Peyer's patch (tissue), 4 donors: ENCODE measurements around the gene SERPINA10. TPM values are rescaled to one million over a fixed set of nuclear protein-coding genes. Genes with fewer than 3 reads are reported as not detected.
"Not testable (repeated sequence)": the region's sequence is repeated elsewhere in the genome, so short reads cannot be mapped to it uniquely, and the experiment has no call there.

Experiments used
- DNase-seq, 3 donors: peaks; one replicate each; pipeline ENCODE4 v3.0.0-alpha.2; 2017 to 2019
- H3K27ac ChIP-seq, 4 donors: fragments of 200-600 bp; sonication (generic); one replicate each; pipeline ENCODE4 v1.5.1; 2016 to 2019
- H3K27me3 ChIP-seq, 2 donors: fragments of 200-600 bp; sonication (generic); one replicate each; pipeline ENCODE4 v1.5.1; 2019
- H3K36me3 ChIP-seq, 3 donors: fragments of 200-600 bp; sonication (generic); one replicate each; pipeline ENCODE4 v1.5.1; 2016 to 2019
- H3K4me1 ChIP-seq, 4 donors: fragments of 200-600 bp; sonication (generic); one replicate each; pipeline ENCODE4 v1.5.1; 2016 to 2019
- H3K4me3 ChIP-seq, 4 donors: fragments of 200-600 bp; sonication (generic); 1 replicate in 3 of 4; 2 replicates in 1 of 4; pipeline ENCODE4 v1.5.1; 2016 to 2019; ENCODE audit warnings: mild to moderate bottlenecking in 1 of 4
- H3K9me3 ChIP-seq, 4 donors: fragments of 200-600 bp; sonication (generic); one replicate each; pipeline ENCODE4 v1.5.1; 2016 to 2019; ENCODE audit warnings: mild to moderate bottlenecking in 1 of 4
- POLR2A ChIP-seq, 2 donors: fragments of 450-650 bp; IDR thresholded peaks; one replicate each; pipeline ENCODE4 v1.5.1; 2017; ENCODE audit warnings: antibody characterized with exemption in 2 of 2, mild to moderate bottlenecking in 2 of 2, moderate library complexity in 2 of 2
- total RNA-seq, 4 donors: library from RNA; depleted of rRNA; stranded (reverse); fragments of >200 nt; gene quantifications; one replicate each; pipeline ENCODE4 v1.1.0, GENCODE V29; 2016
- TF ChIP-seq, protein P1 (sequence below), 6 experiments: fragments of 450-650 bp in 4 of 6; fragments of 200-600 bp in 2 of 6; sonication (generic) in 1 of 6; IDR thresholded peaks; one replicate each; pipeline ENCODE4 v1.5.1; 2017 to 2019; ENCODE audit warnings: antibody characterized with exemption in 6 of 6, mild to moderate bottlenecking in 3 of 6, moderate library complexity in 1 of 6

The SERPINA10 gene
- total RNA-seq, 4 donors from 2014 or later: not detected

DNA sequence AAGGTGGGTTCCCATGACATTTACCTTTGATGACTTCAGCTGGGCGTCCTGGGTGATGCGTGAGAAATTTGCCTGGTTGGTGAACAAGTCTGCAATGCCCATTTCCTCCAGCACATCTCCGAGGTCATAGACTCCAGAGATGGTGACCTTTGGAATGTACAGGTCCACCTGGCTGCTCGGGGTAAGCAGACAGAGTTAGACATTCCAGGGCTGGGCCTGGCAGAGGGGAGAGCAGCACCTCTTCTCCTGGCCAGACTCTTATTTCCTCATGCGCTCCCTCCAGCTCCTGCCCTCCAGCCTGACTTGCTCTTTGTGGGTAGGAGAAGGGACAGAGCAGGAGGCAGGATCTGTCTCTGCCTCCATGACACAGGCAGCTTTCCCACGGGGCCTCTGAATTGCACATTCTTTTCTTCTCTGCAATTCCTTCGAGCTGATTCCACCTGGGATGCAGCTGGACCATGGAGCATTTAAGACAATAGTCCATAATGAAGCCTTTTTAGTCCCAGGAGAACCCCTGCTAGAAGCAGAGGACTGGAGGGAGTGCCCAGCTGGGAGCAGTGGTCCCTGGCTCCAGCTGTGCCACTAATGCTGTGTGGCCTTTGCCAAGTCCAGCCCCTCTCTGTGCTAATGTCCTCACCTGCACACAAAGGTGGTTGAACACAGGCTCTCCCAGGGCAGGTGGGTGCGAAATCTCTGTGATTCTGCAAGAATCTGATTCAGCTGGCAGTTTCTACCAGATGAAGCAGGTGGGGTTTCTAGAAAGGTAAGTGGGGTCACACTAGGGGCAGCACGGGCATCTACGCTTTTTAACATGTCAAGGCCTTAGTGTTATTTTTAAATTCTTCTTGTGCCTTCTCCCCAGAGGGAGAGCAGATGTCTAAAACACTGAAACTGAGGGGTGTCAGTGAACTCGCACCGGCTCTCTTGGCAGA, 13.2 kb upstream of the SERPINA10 start:
- Histone ChIP-seq H3K9me3 (no peaks in the 10 kb centered on the region), H3K4me3 (no peak overlapping the region), H3K4me1 (no peaks in the 10 kb centered on the region), H3K36me3 (no peaks in the 10 kb centered on the region), H3K27me3 (no peaks in the 10 kb centered on the region), H3K27ac (no peak overlapping the region)
- no peak for DNase-seq
- no peak for TF ChIP-seq POLR2A (IDR thresholded peaks at IDR 0.05)
- TF ChIP-seq, protein P1, sequence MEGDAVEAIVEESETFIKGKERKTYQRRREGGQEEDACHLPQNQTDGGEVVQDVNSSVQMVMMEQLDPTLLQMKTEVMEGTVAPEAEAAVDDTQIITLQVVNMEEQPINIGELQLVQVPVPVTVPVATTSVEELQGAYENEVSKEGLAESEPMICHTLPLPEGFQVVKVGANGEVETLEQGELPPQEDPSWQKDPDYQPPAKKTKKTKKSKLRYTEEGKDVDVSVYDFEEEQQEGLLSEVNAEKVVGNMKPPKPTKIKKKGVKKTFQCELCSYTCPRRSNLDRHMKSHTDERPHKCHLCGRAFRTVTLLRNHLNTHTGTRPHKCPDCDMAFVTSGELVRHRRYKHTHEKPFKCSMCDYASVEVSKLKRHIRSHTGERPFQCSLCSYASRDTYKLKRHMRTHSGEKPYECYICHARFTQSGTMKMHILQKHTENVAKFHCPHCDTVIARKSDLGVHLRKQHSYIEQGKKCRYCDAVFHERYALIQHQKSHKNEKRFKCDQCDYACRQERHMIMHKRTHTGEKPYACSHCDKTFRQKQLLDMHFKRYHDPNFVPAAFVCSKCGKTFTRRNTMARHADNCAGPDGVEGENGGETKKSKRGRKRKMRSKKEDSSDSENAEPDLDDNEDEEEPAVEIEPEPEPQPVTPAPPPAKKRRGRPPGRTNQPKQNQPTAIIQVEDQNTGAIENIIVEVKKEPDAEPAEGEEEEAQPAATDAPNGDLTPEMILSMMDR (IDR thresholded peaks at IDR 0.05): no peak

DNA sequence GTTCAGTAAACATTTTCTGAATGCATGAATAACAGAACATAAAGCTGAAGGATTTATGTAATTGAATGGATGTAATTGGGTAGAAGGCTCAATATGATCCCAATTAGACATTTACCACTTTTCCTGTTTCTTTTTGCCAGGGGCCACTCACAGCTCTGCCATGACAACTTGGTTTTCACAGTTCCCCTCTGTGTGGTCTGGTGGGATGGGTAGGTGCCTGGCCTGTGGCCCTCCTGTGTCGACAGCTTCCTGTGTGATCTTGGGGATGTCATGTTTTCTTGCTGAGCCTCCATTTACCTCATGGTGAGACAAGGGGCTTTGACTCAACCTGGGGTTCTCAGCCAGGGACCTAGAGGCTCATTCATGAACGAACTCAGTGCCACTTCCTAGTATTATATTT, 12.6 kb upstream of the SERPINA10 start:
- Histone ChIP-seq H3K4me1 (no peaks in the 10 kb centered on the region), H3K27me3 (no peaks in the 10 kb centered on the region), H3K27ac (no peak overlapping the region), H3K36me3 (no peaks in the 10 kb centered on the region), H3K4me3 (no peak overlapping the region), H3K9me3 (no peaks in the 10 kb centered on the region)
- TF ChIP-seq POLR2A (IDR thresholded peaks at IDR 0.05): no peak
- TF ChIP-seq, protein P1 (IDR thresholded peaks at IDR 0.05): no peak
- DNase-seq: no peak

DNA sequence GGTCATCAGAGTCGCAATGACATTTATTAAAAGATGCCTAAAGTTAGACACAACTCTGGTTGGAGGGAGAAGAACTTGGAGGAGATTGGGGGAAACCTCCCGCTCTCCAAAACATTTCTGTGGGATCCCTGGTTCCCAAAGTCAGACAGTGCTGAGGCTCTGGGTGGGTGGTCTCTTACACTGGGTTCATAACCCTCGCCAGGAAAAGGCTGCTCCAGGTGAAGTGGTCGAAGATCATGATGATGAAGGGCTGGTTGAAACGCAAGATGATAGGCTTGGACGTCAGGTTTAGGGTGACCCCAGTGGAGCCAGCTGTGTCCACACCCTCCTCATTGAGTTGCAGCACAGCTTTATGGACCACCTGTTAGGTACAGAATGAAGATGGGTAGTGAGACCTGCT, 11.2 kb upstream of the SERPINA10 start:
- Histone ChIP-seq H3K9me3 (no peaks in the 10 kb centered on the region), H3K27ac (no peak overlapping the region), H3K4me1 (no peaks in the 10 kb centered on the region), H3K36me3 (no peaks in the 10 kb centered on the region), H3K27me3 (no peaks in the 10 kb centered on the region), H3K4me3 (no peak overlapping the region)
- DNase-seq: no peak
- TF ChIP-seq POLR2A (IDR thresholded peaks at IDR 0.05): no peak
- TF ChIP-seq, protein P1 (IDR thresholded peaks at IDR 0.05): no peak

DNA sequence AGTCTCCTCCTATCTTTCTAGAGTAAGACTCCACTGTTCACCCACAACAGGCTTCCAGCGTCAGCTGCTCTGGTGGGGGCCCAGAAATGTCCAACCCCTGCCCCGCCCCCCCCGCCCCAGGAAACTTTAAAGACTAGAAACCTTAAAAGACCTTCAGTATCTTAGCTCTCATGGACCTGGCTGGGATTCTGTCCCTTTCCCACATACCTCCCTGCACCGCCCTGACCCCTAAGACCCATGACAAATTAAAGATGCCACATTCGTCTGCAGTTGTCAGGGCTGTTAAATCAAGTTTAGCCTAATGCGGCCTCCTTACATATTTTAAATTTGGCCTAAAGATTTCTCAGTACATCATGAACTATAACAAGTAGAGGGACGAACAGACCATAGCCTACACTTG, 10.0 kb upstream of the SERPINA10 start:
- Histone ChIP-seq H3K4me3 (no peak overlapping the region), H3K9me3 (no peaks in the 10 kb centered on the region), H3K4me1 (no peaks in the 10 kb centered on the region), H3K36me3 (no peaks in the 10 kb centered on the region), H3K27ac (no peak overlapping the region), H3K27me3 (no peaks in the 10 kb centered on the region)
- TF ChIP-seq, protein P1 (IDR thresholded peaks at IDR 0.05): no peak
- no peak for TF ChIP-seq POLR2A (IDR thresholded peaks at IDR 0.05)
- DNase-seq: no peak

DNA sequence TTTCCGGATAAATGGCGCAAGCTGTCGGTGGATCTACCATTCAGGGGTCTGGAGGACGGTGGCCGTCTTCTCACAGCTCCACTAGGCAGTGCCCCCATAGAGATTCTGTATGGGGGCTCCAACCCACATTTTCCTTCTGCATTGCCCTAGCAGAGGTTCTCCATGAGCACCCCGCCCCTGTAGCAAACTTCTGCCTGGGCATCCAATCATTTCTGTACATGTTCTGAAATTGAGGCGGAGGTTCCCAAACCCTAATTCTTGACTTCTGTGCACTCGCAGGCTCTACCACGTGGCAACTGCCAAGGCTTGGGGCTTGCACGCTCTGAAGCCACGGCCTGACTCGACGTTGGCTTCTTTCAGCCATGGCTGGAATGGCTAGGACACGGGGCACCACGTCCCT, 5.1 kb upstream of the SERPINA10 start:
- Histone ChIP-seq H3K36me3 (no peaks in the 10 kb centered on the region), H3K9me3 (no peaks in the 10 kb centered on the region), H3K4me1 (no peaks in the 10 kb centered on the region), H3K27ac (no peak overlapping the region), H3K4me3 (no peak overlapping the region), H3K27me3 (no peaks in the 10 kb centered on the region)
- TF ChIP-seq, protein P1 (IDR thresholded peaks at IDR 0.05): no peak
- no peak for TF ChIP-seq POLR2A (IDR thresholded peaks at IDR 0.05)
- no peak for DNase-seq

DNA sequence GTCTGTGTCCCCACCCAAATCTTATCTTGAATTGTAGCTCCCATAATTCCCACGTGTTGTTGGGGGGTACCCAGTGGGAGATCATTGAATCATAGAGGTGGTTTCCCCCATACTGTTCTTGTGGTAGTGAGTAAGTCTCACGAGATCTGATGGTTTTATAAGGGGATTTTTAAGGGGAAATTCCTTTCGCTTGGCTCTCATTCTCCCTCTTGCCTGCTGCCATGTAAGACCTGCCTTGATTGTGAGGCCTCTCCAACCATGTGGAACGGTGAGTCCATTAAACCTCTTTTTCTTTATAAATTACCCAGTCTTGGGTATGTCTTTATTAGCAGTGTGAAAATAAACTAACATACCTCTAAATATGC, 3.1 kb upstream of the SERPINA10 start:
- H3K4me3 ChIP-seq, H3K27me3 ChIP-seq, H3K4me1 ChIP-seq, DNase-seq, H3K9me3 ChIP-seq, H3K36me3 ChIP-seq, H3K27ac ChIP-seq: not testable (repeated sequence)
